Esophagus muscularis mucosa (tissue), 4 donors: ENCODE measurements around the gene MTCH1.

Experiments used
- EP300 ChIP-seq: sonication (generic); formaldehyde crosslinking; IDR thresholded peaks from one replicate; pipeline ENCODE4 v1.6.1; 2017; ENCODE audit warnings: antibody characterized with exemption
- POLR2A ChIP-seq: fragments of 450-650 bp; IDR thresholded peaks from one replicate; pipeline ENCODE4 v1.6.1; 2017; ENCODE audit warnings: antibody characterized with exemption, moderate library complexity, mild to moderate bottlenecking, low read depth
- POLR2AphosphoS5 ChIP-seq, 2 donors: sonication (generic); formaldehyde crosslinking; IDR thresholded peaks; one replicate each; pipeline ENCODE4 v1.6.1; 2017; ENCODE audit warnings: antibody characterized with exemption in 2 of 2
- TF ChIP-seq, protein P1 (sequence below), 3 experiments: fragments of 200-600 bp in 2 of 3; fragments of 450-650 bp in 1 of 3; sonication (generic) in 2 of 3; IDR thresholded peaks; one replicate each; pipeline ENCODE4 v1.5.1; 2017 to 2019; ENCODE audit warnings: antibody characterized with exemption in 3 of 3, mild to moderate bottlenecking in 2 of 3, moderate library complexity in 1 of 3

DNA sequence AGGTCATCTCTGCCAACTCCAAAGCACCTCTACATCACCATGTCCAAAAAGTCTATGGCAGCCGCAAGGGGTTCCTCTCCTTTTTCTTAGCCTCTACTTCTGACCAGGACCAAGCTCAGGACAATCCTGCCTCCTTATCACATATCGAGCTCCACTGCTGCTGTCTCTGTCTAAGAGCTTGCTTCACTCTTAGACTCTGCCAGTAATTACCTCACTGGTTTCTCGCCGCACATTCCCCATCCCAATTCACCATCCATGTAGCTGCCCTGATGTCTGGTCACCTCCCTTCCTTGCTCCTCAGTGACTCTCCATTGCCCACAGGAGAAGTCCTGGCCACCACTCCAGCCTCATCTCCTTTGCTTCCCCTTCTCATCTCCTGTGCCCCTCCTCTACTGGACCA lies 55.5 kb downstream of the MTCH1 start:
- TF ChIP-seq EP300 (no peak), POLR2A (no peak), POLR2AphosphoS5 (IDR thresholded peaks at IDR 0.05) (no peak)
- TF ChIP-seq, protein P1, sequence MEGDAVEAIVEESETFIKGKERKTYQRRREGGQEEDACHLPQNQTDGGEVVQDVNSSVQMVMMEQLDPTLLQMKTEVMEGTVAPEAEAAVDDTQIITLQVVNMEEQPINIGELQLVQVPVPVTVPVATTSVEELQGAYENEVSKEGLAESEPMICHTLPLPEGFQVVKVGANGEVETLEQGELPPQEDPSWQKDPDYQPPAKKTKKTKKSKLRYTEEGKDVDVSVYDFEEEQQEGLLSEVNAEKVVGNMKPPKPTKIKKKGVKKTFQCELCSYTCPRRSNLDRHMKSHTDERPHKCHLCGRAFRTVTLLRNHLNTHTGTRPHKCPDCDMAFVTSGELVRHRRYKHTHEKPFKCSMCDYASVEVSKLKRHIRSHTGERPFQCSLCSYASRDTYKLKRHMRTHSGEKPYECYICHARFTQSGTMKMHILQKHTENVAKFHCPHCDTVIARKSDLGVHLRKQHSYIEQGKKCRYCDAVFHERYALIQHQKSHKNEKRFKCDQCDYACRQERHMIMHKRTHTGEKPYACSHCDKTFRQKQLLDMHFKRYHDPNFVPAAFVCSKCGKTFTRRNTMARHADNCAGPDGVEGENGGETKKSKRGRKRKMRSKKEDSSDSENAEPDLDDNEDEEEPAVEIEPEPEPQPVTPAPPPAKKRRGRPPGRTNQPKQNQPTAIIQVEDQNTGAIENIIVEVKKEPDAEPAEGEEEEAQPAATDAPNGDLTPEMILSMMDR (IDR thresholded peaks at IDR 0.05) = no peak
